KOPT-K1 (cell line): ENCODE measurements around the gene ARHGEF1.

Experiments
- H3K27ac ChIP-seq: fragments of 200-600 bp; sonication (generic); 2 replicates; pipeline ENCODE4 v1.5.1; 2016; ENCODE audit warnings: antibody characterized with exemption, mild to moderate bottlenecking, low read depth, low read length; ENCODE audit not compliant: poor library complexity, severe bottlenecking
- H3K36me3 ChIP-seq: fragments of 200-600 bp; sonication (generic); 2 replicates; pipeline ENCODE4 v1.5.1; 2017; ENCODE audit warnings: antibody characterized with exemption, mild to moderate bottlenecking, low read length, moderate library complexity; ENCODE audit not compliant: insufficient read depth
- H3K9me3 ChIP-seq: fragments of 200-600 bp; sonication (generic); 2 replicates; pipeline ENCODE4 v1.5.1; 2017; ENCODE audit warnings: antibody characterized with exemption, low read length, mild to moderate bottlenecking; ENCODE audit not compliant: insufficient read depth, poor library complexity, severe bottlenecking

The ARHGEF1 gene

DNA sequence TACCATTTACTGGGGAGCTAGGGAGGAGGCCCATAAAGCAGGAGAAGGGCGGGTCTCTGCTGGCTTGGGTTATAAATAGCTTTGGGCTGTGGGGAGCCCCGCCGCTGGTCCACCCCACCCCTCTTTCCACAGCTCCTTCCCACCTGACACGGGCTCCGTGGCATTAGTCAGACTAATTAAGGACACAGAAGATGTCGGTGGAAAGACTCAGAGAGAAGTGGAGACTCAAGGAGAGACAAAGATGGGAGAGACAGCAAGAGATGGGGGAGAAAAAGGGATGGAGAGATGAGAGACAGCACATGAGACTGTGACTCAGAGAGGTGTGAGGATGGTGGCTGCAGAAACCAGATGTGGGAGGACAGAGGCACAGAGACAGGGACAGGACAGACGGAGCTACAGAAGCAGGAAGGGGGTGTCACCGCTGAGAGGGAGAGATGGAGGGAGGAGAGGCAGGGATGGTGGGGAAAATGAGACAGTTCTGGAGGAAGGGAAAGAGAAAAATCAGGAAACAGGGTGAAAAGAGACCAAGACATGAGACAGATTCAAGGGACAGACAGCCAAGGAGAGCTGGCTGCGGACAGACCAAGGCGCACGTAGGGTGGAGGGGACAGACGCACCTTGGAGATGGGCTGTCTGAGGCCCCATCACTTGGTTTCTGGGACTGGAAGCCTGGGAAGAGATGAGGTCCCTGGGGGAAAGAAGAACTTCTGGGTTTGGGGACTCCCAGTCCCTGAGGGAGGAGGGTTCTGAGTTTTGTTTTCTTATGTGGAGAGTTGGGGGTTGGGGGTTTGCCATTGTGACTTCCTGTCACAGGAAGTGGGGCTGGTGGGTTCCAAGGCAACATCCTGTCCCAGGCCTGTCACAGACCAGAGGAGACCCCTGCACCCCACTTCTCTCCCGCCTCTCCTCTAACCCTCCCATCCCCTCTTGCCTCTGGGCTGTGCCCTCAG, 4.1 kb downstream of the ARHGEF1 start:
- H3K36me3 ChIP-seq = peaks cover 49% of the 10 kb centered on the region
- H3K27ac ChIP-seq = peak overlapping the region; percentile 91
- no peaks in the 10 kb centered on the region for H3K9me3 ChIP-seq

DNA sequence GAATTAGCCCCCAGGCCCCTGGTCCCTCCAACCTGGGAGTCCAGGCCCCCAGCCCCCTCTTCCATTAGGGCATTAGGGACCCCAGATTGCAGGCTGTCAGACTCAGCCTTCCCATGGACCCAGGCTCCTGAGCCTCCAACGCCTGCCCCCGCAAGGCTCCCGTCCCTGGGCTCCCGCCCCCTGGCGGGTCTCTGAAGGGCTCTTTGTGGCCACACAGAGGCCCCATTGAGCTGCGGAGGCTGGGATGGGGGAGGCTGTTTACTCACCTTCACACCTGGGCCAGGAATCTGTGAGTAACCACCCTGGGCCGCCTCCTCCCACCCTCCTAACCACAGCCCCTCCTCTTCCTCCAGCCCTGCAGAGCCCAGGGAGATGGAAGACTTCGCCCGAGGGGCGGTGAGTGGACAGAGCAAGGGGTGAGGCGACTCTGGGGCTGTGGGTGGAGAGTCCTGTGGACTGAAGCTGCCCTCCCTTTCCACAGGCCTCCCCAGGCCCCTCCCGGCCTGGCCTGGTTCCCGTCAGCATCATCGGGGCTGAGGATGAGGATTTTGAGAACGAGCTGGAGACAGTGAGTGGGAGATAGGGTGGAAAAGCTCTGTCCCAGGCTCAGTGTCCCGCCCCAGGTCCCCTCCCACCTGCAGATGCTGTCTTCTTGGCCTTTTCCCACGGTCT, 4.9 kb downstream of the ARHGEF1 start:
- Histone ChIP-seq H3K9me3 (no peaks in the 10 kb centered on the region), H3K36me3 (peaks cover 57% of the 10 kb centered on the region)

DNA sequence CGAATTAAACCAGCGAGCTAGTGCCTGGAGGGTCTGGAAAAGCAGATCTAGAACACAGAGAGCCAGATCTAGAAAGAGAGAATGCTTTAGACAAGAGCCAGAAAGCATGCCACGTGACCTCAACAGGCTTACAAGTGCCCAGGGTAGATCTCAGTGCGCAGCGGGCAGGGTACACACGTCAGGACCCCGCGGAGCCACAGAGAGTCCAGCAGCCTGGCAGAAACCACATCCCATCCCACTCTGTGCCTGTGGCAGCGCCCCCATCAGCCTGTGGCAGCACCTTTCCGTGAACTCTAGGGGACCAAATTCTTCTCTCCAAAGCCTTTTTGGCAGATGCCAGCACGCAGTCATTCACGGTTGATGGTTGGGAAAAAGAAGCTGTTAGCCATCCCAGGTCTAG, 5.9 kb downstream of the ARHGEF1 start:
- no peaks in the 10 kb centered on the region for H3K9me3 ChIP-seq
- peaks cover 61% of the 10 kb centered on the region for H3K36me3 ChIP-seq
- H3K27ac ChIP-seq = peak overlapping the region; percentile 91

More for the DNA sequence above, 4.9 kb downstream of the ARHGEF1 start:
- H3K27ac ChIP-seq = peak overlapping the region; percentile 91

DNA sequence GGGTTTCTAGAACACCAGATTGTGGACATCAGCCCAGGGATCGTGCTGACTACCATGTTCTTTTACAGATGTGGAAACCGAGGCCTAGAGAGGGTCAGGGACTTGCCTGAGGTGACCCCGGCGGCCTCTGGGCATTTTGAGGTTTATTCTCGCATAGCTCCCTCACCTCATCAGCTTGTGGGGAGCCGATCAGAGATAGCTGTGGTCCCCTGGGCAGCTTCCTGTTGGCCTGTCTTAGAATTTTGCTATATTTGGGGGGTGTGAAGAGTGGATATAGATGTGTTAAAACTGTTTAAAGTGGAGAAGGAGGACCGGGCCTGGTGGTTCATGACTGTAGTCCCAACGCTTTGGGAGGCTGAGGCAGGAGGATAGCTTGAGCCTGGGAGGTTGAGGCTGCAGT, 6.9 kb downstream of the ARHGEF1 start:
- Histone ChIP-seq H3K27ac (no peak overlapping the region), H3K36me3 (peaks cover 71% of the 10 kb centered on the region)

DNA sequence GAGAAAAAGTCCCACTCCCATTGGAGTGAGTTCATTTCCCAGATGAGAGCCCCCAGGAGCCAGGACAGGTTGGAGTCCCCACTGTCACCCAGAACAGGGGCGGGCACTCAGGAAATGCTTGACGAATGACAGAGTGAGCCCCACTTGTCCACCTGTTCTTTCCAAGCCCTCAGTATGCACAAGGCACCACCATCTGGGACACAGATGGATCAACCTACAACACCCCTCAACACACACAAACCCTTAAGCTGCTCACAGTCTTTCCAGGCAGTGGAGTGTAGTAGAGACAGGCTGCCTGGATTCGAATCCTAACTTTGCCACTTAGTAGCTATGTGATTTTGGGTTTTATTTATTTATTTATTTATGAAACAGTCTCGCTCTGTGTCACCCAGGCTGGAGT, 8.0 kb downstream of the ARHGEF1 start:
- no peaks in the 10 kb centered on the region for H3K9me3 ChIP-seq
- H3K36me3 ChIP-seq = peaks cover 73% of the 10 kb centered on the region
- no peak overlapping the region for H3K27ac ChIP-seq

More for the DNA sequence above, 6.9 kb downstream of the ARHGEF1 start:
- no peaks in the 10 kb centered on the region for H3K9me3 ChIP-seq

- Histone ChIP-seq H3K27ac (no peak overlapping the region), H3K9me3 (no peaks in the 10 kb centered on the region), H3K36me3 (peaks cover 82% of the 10 kb centered on the region)
Observed at GRCh38 chr19:41892173-41892902, 9.4 kb downstream of the ARHGEF1 start.

DNA sequence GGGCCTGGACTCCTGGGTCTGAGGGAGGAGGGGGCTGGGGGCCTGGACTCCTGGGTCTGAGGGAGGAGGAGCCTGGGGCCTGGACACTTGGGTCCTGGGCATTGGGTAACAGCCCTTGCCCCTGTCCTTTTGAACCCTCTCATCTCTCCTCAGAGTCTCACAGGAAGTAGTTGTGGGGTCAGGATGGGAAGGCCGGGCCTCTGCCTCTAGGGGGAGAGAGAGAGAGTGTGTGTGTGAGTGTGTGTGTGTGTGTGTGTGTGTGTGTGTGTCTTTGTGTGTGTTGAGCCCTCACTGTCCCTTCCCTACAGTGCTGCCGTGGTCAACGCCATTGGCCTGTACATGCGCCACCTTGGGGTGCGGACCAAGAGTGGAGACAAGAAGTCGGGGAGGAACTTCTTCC, 10.9 kb downstream of the ARHGEF1 start:
- peaks cover 91% of the 10 kb centered on the region for H3K36me3 ChIP-seq
- H3K9me3 ChIP-seq = no peaks in the 10 kb centered on the region
- H3K27ac ChIP-seq = no peak overlapping the region

- no peaks in the 10 kb centered on the region for H3K9me3 ChIP-seq
- no peak overlapping the region for H3K27ac ChIP-seq
- H3K36me3 ChIP-seq = peaks cover 91% of the 10 kb centered on the region
Observed at GRCh38 chr19:41894350-41894749, 11.4 kb downstream of the ARHGEF1 start.

GRCh38 chr19:41895745-41896580, 13.0 kb downstream of the ARHGEF1 start:
- no peak overlapping the region for H3K27ac ChIP-seq
- peaks cover 91% of the 10 kb centered on the region for H3K36me3 ChIP-seq

DNA sequence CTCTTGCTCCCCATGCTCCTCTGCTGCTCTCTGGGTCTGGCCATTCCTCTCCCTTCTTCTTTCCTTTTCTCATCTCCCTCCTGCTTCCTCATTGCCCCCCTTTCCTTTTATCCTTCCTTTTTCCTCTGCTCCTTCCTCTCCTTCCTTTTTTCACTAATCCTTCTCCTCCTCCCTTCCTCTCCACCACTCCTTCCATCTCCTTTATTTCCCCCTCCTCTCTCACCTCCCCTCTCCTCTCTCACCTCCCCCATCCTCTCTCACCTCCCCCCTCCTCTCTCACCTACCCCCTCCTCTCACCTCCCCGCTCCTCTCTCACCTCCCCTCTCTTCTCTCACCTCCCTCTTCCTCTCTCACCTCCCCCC, 13.6 kb downstream of the ARHGEF1 start:
- peaks cover 92% of the 10 kb centered on the region for H3K36me3 ChIP-seq
- no peaks in the 10 kb centered on the region for H3K9me3 ChIP-seq
- no peak overlapping the region for H3K27ac ChIP-seq

More at GRCh38 chr19:41895745-41896580, 13.0 kb downstream of the ARHGEF1 start:
- no peaks in the 10 kb centered on the region for H3K9me3 ChIP-seq

DNA sequence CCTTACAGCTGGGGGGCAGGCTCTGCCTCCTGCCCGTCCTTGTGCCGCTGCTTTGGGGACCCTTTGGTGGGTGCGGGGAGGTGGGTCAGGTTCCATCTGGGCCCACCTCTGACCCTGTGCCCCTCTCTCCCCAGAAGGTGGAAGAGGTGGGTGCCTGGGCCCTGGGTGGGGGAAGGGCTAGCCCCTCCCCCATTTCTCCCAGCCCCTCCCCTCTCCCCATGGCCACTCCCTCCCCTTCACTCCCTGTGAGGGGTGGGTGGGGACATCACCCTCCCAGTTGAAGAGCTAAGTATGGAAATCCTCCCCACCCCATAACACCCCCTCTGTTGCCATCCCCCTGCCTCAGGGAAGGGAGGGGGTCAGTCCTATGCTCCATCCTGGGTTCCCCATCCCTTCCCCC, 14.2 kb downstream of the ARHGEF1 start:
- Histone ChIP-seq H3K9me3 (no peaks in the 10 kb centered on the region), H3K27ac (no peak overlapping the region), H3K36me3 (peaks cover 92% of the 10 kb centered on the region)

- peaks cover 92% of the 10 kb centered on the region for H3K36me3 ChIP-seq
Observed at GRCh38 chr19:41897820-41898219, 14.8 kb downstream of the ARHGEF1 start.

GRCh38 chr19:41898235-41898634, 15.3 kb downstream of the ARHGEF1 start:
- Histone ChIP-seq H3K27ac (no peak overlapping the region), H3K9me3 (no peaks in the 10 kb centered on the region), H3K36me3 (peaks cover 92% of the 10 kb centered on the region)

More at GRCh38 chr19:41897820-41898219, 14.8 kb downstream of the ARHGEF1 start:
- Histone ChIP-seq H3K9me3 (no peaks in the 10 kb centered on the region), H3K27ac (no peak overlapping the region)

GRCh38 chr19:41901707-41902360, 18.9 kb downstream of the ARHGEF1 start:
- no peaks in the 10 kb centered on the region for H3K9me3 ChIP-seq
- H3K36me3 ChIP-seq = peaks cover 98% of the 10 kb centered on the region
- no peak overlapping the region for H3K27ac ChIP-seq
